GM18861 (cell line): ENCODE data around the gene ZNRD2.

Source experiments
- ATAC-seq: cut with Tn5 transposase; IDR thresholded peaks from one replicate; pipeline ENCODE4 v1.9.1; 2021; ENCODE audit not compliant: unreplicated experiment

ZNRD2 gene

DNA sequence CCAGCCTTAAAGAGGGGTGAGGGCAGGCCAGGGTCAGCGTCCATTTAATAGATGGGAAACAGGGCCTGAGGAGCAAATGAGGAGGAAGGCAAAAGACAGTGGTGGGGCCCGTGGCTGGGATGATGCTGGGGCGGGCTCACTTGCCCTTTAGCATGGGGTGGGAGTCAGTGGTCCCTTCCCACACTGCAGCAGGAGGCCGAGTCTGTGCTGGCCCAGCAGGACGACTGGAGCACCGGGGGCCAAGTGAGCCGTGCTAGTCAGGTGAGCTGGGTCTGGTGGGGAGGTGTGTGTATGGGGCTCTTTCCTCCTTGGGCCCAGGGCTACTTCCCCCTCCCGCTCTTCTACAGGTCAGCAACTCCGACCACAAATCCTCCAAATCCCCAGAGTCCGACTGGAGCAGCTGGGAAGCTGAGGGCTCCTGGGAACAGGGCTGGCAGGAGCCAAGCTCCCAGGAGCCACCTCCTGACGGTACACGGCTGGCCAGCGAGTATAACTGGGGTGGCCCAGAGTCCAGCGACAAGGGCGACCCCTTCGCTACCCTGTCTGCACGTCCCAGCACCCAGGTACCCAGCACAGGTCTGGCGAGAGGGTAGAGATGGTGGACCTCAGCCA, 32.6 kb upstream of the ZNRD2 start:
- ATAC-seq = no peak

DNA sequence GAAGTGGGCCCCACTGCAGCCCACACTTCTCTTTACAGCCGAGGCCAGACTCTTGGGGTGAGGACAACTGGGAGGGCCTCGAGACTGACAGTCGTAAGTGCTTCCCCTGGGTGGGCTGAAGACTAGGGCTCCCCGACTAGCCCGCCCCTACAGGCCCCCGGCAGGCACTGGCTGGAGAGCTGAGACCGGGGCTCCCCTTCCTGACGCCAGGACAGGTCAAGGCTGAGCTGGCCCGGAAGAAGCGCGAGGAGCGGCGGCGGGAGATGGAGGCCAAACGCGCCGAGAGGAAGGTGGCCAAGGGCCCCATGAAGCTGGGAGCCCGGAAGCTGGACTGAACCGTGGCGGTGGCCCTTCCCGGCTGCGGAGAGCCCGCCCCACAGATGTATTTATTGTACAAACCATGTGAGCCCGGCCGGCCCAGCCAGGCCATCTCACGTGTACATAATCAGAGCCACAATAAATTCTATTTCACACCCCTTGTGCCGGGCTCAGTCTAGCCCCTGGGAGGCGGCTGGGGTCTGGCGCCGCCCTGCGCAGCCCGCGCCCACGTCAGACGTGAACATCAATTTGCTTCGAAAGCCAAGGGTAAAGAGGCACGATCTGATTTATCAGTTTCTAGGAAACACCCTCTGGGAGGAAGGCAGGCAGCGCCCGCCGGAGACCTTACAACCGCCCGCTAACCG, 31.9 kb upstream of the ZNRD2 start:
- ATAC-seq = no peak

DNA sequence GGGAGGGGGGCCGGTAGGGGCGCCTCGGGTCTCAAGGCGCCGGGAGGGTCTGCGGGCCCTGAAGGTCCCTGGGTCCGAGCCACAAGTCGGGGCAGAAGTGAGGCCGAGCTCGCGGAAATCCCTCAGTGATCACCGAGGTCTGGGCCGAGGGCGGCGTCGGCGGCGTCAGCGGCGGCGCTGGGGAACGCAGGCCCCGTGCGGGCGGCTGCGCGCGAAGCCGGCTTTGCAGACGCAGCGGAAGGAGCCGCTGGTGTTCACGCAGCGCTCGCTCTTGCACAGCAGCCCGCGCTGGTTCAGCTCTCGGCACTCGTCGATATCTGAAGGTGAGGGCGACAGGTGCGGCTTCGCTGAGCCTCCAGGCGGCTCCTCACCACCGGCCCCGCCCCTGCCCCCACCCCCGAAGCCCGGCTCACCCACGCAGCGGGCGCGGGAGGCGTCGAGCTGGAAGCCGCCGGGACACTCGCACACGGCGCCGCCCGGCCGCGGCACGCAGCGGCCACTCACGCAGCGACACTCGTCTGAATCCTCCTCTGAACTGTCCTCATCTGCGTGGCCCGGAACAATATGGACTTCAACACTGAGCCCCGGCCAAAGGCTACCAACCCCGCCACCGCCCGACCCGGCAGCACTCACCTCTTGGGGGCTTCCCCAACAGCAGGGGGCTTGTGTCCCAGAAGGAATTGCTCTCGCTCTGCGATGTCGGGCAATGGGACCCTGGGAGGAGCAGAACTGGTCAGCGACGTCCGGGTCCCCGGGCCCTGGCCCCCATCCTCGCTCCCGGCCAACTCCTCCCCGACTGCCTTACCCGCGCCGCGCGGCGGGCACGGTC, 31.1 kb upstream of the ZNRD2 start:
- no peak for ATAC-seq

DNA sequence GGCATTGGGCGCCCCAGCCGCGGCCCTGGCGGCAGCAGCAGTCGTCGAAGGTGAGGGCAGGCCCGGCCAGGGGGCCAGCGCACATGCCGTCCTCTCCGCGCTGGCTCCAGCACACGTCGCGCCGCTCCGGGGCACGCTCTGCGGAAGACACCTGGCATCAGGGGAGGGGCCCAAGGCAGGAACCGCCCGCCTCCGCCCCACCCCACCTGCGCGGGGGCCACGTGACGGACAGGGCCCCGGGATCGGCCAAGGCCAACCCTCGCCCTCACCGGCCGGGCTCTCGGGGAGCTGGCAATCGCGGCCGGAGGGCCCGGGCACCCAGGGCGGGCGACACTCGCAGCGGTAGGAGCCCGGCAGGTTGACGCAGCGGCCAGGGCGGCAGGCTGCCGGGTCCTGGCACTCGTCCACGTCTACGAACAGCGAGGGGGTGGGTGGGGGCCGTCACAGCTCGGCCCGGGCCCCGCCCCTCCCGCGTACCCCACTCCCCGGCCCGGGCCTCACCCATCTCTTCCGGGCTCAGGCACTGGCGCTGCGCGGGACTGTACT, 30.5 kb upstream of the ZNRD2 start:
- peak; percentile 30 for ATAC-seq

DNA sequence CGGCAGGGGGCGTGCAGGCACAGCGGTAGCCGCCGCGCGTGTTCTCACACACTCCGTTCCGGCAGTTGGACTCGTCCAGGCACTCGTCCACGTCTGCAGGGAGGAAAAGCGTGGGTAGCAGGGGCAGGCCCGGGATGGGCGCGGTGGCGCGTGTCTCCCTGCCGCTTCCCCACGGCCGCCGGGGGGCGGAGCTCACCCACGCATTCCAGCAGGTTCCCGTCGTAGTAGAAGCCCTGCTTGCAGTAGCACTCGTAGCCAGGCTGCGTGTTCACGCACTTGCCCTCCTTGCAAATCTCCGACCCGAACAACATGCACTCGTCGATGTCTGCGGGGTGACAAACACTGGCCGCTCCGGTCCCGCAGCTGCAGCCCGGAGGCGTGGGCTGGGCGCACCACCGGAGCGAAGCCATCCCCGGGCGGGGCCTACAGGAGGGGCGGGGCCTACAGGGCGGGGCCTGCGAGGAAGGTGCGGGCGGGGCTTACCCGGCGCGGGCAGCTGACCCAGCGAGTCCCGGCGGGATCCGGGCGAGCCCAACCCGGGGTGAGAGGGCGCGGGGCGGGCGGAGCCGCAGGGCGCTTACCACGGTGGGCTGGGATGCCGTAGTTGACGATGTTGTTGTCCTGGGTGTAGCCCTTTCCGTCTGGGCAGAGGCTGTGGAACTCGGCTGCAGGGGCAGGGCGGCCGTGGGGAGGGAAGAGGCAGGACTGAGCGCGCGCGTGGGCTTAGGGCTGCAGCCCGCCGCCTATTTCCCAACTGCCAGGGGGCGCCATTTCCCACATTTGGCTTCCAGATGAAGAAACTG, 29.8 kb upstream of the ZNRD2 start:
- ATAC-seq = peak; percentile 30

DNA sequence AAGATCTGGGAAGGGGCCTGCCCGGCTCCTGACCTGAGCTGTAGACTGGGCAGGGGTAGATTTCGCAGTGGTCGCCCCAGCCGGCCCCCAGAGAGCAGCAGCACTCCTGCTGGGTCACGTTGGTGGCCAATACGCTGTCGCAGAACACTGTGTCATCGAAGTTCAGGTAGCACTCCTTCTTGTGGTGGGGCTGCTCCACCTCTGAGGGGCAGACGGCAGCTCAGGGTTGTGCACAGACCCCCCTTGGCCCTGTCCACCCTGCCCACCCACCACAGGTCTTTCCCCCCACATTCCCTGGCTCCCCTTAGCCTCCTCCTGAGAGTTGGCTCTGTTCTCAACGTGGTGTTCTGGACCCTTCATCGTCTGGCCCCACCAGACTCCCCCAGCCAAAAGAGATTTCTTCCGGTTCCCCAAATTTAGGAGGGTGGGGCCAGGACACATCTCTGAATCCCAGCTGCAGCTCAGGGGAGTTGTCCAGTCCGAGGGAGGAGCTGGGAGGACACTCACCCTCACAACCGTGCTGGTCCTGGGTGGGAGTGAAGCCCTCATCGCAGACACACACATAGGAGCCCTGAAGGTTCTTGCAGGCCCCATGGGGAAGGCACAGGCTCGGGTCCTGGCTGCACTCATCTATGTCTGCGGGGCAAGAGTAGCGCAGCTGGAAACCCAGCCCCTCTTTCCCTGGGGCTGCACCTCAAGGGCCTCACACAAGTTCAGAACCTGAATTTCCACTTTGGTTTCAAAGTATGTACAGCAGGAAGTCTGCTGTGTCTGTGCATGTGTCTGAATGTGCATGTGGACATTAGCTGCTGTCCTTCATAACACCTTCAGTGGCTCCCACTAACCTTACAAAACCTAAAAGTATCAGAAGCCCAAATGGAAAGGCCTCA, 28.9 kb upstream of the ZNRD2 start:
- no peak for ATAC-seq

DNA sequence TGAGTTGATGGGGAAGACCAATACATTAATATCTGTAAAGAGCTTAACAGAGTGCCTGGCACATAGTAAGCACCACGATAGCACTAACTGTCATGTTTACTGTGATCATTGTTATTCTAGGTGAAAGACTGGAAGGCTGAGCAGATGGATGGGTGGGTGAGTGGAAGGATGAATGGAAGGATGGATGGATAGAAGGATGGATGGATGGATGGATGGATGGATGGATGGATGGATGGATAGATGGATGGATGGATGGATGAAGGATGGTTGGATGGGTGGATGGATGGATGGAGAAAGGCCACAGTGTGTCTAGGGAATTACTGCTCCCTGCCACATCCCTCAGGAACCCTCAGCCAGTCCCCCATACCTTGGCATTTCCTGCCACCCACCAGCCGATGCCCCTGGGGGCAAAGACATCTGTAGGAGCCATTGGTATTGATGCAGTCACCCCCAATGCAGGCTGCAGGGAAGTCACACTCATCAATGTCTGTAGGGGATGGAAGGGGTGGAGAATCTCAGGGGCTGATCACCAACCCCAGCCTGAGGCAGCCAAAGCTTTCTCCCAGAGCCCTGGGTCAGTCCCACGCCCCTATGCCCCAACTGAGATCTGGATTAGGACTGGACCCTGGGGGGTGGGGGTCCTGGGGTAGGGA, 27.4 kb upstream of the ZNRD2 start:
- no peak for ATAC-seq

DNA sequence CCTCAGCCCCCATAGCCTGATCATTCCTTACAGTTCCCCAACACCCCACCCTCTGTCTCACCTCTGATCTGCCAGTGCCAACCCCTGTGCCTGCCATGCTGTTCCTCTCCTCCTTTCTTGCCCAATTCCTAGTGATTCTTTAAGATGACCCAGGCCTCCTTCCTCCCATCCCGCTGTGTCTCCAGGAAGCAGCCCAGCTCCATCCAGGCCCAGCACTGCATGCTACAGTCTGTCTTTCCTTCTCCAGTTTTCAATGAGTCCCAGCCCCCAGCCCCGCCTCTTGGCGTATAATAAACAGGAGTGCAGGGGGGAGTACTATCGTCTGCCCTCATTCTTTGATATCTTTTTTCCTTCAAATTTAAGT, 24.4 kb upstream of the ZNRD2 start:
- ATAC-seq = no peak

DNA sequence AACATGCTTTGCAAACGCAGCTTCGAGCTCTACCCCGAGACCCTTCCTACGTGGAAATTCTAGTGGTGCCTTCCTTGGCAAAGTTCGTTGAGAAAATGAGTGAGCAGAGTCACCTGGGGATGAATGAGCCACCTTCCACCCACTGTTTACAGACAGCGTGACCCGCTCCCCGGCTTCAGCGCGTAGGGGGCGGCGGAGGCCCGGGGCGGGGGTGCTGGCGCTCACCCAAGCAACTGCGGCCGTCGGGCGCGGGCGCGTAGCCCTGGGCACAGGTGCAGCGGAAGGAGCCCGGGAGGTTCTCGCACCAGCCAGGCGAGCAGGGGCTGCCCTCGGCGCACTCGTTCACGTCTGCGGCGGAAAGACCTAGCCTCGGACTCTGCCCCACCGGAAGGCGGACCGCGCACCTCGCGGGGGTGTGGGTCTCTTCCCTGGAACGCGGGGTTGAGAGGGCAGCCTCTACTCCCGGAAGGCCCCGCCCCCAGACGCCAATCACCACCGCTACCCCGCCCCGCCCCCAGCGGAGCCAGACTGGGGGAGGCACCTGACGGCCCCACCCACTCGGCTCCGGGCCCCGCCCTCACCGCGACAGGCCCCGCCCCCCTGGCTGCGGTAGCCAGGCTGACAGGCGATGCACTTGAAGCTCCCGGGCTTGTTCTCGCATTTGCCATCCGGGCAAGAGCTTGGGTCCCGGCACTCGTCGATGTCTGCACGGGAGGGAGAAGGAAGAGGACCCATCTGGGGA, 23.9 kb upstream of the ZNRD2 start:
- ATAC-seq = peak; percentile 51

DNA sequence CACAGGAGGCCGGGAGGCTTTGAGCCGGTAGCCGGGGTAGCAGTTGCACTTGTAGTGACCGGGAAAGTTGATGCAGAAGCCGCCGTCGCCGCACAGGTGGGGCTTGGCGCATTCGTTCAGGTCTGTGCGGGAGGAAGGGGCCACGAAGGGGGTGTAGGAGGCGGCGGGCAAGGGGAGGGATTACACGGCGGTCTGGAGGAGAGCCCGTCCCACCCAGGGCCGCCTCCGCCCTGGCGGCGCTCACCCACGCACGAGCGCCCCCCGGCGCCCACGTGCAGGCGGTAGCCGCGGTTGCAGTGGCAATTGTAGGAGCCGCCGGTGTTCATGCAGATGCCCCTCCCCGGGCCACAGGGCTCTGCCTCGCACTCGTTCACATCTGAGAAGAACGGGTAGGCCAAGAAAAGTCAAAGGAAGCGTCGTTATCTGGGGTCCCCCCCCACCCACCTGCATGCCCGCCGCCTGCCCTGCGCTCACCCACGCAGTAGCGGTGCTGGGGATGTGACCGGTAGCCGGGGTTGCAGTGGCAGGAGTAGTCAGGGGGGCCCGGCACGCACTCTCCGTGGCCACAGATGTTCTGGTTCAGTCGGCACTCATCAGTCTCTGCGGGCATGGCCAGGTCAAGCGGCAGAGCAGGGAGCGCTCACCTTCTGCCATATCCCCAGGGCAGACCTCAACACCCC, 22.7 kb upstream of the ZNRD2 start:
- no peak for ATAC-seq

DNA sequence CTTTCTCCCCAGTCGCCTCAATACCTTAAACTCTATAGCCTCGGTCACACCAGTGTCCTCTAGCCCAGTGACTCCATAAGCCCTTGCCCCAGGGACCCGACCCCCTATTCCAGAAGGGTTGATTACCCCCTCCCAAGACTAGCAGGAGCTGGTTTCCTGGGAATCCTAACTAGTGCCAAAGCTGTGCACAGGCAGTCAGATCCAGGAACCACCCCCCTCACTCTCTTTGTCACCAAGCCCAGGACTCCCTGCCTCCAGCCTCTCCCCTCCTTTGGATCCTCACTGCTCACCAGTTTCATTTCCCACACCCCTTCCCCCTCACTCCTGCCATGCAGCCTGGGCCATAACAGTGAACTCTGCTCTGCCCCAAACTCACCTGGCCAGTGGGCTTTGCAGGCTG, 21.9 kb upstream of the ZNRD2 start:
- no peak for ATAC-seq

DNA sequence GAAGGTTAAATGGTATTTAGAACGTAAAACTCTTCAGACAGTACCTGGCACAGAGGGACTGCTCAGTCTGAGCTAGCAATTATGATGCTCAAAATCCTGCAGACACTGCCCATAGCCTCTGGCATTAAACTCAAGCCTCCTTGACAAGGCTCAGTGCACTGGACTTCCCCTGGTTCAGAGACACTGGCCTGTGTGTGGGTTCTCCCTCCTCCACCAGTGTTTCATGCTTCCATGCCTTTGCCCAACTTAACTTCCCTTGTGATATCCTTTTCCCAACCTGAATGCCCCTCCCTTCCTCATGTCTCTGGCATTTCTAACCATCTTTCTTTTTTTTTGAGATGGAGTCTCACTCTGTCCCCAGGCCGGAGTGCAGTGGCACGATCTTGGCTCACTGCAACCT, 21.2 kb upstream of the ZNRD2 start:
- ATAC-seq = no peak

DNA sequence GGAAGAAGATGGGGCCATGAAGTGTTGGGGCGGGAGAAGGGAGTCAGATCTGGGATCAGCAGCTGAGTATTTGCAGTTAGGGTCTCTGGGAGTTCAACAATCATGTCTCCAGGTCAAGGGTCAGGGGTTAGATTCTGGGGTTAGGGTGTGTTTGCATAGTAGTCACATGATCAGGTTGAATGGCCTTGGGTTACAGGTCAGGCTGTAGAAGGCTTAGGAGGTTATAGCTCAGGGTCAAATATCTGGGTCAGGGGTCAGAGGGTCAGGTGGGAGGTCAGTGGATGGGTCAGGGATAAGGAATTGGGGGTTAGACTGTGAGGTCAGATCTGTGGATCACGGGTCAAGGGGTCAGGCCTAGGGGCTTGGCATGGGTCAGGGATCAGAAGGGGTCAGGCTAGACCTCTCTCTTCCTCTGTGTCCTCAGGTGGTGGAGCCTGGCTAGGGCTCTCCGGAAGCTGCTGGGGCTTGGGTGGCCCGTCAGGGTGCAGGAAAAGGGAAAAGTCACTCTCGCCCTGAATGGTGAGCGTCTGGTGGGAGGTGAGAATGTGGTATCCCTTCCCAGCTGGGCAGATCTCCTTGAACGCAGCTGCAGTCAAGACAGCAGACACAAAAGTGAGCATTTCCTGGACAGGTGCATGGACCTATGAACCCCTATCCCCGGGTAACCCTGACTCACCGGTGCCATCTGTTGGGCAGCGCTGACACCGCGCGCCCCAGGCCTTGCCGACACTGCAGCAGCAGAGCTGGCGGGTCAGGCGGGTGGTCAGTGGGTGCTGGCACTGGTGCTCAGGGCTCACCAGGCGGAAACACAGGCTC, 18.5 kb upstream of the ZNRD2 start:
- ATAC-seq = peak; percentile 59

DNA sequence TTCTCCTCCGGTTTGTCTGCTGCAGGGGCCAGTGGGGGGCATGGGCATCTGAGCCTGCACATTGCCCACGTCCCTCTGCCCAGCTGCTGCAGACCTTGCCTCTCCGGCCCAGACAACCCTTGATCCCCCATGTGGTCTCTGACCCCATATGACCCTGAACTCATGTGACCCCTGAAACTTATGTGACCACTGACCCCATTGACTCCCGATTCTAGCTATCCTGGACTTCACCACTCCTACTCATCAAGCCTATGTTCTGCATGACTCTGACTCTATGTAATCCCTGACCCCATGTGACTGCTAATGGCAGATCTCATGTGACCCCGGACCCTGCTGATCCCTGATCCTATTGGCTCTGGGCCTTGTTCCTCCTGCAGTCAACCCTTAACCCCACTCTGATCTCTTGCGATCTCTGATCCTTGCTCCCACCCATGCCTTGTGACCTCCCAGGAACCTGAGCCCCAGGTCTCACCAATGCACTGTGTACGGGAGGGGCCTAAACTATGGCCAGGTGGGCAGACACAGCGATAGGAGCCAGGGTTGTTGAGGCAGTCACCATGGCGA, 17.8 kb upstream of the ZNRD2 start:
- no peak for ATAC-seq

DNA sequence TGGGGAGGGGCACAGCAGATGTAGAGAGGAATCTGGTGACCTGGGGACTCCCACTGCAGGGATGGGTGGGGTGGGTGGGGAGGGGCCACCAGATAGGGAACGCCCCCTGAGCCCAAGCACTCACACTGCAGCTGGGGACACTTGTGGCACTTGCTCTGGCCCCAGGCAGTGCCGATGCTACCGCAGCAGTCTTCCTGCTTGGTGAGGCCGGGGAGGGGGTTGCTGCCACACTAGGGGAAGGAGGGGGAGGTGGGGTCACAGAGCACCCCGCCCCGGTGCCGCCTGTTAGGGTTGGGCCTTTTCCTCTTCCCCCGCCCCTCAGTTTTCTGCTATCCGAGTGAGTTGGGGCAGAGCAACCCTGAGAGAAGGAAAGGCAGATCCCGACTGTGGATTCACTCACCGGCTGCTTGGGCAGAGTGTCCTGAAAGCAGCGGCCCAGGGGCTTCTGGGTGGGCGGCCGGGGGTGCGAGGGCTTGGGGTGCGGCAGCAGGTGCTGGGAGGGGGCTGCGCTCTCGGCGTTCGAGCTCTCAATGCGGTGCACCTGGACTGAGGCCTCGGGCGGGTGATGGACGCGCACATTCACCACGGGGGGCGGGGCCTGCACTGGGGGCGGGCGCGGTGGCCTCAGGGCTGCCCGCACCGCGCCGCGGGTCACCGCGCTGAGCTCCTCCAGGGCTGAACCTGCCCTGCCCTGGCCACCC, 16.8 kb upstream of the ZNRD2 start:
- ATAC-seq = no peak

DNA sequence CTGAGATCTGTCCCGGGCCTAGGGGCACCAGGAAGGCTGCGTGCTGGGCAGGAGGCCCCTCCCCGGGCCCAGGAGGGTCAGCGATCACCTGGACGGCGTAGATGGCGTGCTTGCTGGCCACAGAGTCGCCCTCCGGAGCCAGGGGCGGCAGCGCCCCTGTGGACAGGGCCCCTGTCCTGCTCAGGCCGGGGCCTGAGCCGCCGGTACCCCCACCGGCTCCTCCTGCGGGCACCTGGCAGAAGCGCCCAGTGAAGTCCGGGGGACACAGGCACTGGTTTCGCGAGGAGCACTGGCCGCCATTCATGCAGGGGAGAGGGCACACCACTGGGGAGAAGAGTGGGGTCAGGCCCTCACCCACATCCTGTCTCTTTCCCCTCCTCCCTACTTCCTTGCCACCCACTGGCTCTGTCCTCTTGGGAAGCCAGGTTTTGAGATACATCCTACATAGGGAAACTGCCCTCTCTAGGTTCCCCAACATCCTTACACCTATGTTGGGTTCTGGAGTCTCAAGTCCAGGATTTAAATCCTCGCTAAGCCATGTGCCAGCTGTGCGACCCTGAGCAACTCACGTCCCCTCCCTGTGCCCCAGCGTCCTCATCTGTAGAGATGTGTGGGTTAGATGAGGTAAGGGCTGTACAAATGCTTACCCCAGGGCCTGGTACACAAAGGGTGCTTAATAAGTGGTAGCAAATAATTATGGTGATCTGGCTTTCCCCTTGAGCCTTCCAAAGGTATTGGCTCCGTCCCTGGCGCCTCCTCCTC, 16.0 kb upstream of the ZNRD2 start:
- no peak for ATAC-seq
